ENCODE results near the gene MRPS6. TPM values are rescaled to one million over a fixed set of nuclear protein-coding genes. Genes with fewer than 3 reads are reported as not detected.

The MRPS6 gene
- total and polyA plus RNA-seq, 2 of the 4 experiments (the other 2 are of a cell fraction): 7.5 to 35.1 TPM

- POLR2A ChIA-PET (ENCODE audit: unreplicated experiment): no interaction called here
- no peak overlapping the region for H2BK20ac ChIP-seq (ENCODE audit: low read depth, low read length)
- H4K5ac ChIP-seq (ENCODE audit: low read depth, low read length): no peak overlapping the region
Measured at GRCh38 chr21:34054259-34054658, 19.1 kb upstream of the MRPS6 start.

More at GRCh38 chr21:34054259-34054658, 19.1 kb upstream of the MRPS6 start:
- Histone ChIP-seq H3K27ac (ENCODE audit: insufficient read depth, low read length) (no peak overlapping the region), H3K4me1 (ENCODE audit: control insufficient read depth, insufficient read depth, low read length) (no peaks in the 10 kb centered on the region), H4K8ac (ENCODE audit: low read depth in 2 of 2, low read length in 2 of 2) (no peak overlapping the region), H3K27me3 (ENCODE audit: control insufficient read depth, insufficient read depth, low read length) (peaks cover 4% of the 10 kb centered on the region), H3K79me1 (ENCODE audit: low read depth in 1 of 2, low read length in 2 of 2) (no peaks in the 10 kb centered on the region), H2BK15ac (ENCODE audit: low read depth, low read length) (no peak overlapping the region), H4K20me1 (ENCODE audit: insufficient read depth, low read length) (no peaks in the 10 kb centered on the region), H3K14ac (replicated peaks; ENCODE audit: low read depth, low read length) (no peak overlapping the region), H3K9ac (ENCODE audit: low read depth, low read length) (no peak overlapping the region), H3K9me3 (ENCODE audit: control insufficient read depth, insufficient read depth, low read length) (no peaks in the 10 kb centered on the region), H3K23ac (ENCODE audit: low read depth, low read length) (no peak overlapping the region), H3K9me1 (ENCODE audit: insufficient read depth, low read length) (no peaks in the 10 kb centered on the region), H3K4ac (ENCODE audit: low read depth, low read length) (no peak overlapping the region), H4K91ac (ENCODE audit: insufficient read depth, low read depth, low read length) (no peak overlapping the region), H3K4me3 (ENCODE audit: insufficient read depth, low read depth, low read length) (no peak overlapping the region), H2AK9ac (replicated peaks; ENCODE audit: low read depth, low read length, poor library complexity) (no peak overlapping the region), H2BK5ac (ENCODE audit: low read depth, low read length, poor library complexity, severe bottlenecking) (no peak overlapping the region), H2AFZ (replicated peaks; ENCODE audit: low read length, poor library complexity) (no peak overlapping the region), H2AK5ac (ENCODE audit: low read depth, low read length) (no peak overlapping the region), H2BK120ac (ENCODE audit: low read depth, low read length) (no peak overlapping the region), H3K18ac (ENCODE audit: low read depth, low read length) (no peak overlapping the region), H3K56ac (ENCODE audit: extremely low read depth, insufficient read depth, low read length) (no peak overlapping the region), H3K4me2 (ENCODE audit: low read depth, low read length) (no peak overlapping the region), H3K36me3 (ENCODE audit: control insufficient read depth, insufficient read depth, low read length) (no peaks in the 10 kb centered on the region)
- no TSS peak for BruUV-seq (replicated peaks)
- no peak for DNase-seq
- TF ChIP-seq NFE2L2 (IDR thresholded peaks at IDR 0.05; ENCODE audit: low read depth, low read length) (no peak), CEBPB (IDR thresholded peaks at IDR 0.05; ENCODE audit: low read depth, low read length) (no peak), POLR2A (IDR thresholded peaks at IDR 0.05; ENCODE audit: low read depth, low read length) (no peak), RAD21 (IDR thresholded peaks at IDR 0.05; ENCODE audit: low read length) (no peak), RFX5 (IDR thresholded peaks at IDR 0.05; ENCODE audit: low read depth, low read length) (no peak), MAZ (IDR thresholded peaks at IDR 0.05; ENCODE audit: borderline replicate concordance, low read depth, low read length) (no peak), BHLHE40 (IDR thresholded peaks at IDR 0.05; ENCODE audit: low read depth, low read length) (no peak), CTCF (conservative IDR thresholded peaks at IDR 0.05; ENCODE audit: low read depth, low read length) (no peak), FOS (IDR thresholded peaks at IDR 0.05; ENCODE audit: low read depth, low read length) (no peak)
- in situ Hi-C loops (cut with MboI; ENCODE audit: low sequenced_read_pairs) (no loop called here), dilution Hi-C loops (cut with HindIII; ENCODE audit: low sequenced_read_pairs, unreplicated experiment) (no loop called here), intact Hi-C loops (cut with micrococcal nuclease) (no loop called here)
- CTCF ChIA-PET: no interaction called here
- ATAC-seq (ENCODE audit: low read depth): no peak
- WGBS, 2 experiments (ENCODE audit: extremely low coverage in 2 of 2, insufficient read length in 1 of 2): 93% methylated on average over 2 of the region's 4 CpGs; no CpG with 5 or more reads in 1 of the 2 experiments
